HG02678 (cell line): ENCODE results near the gene SLC24A3.

Source experiments
- ATAC-seq: cut with Tn5 transposase; IDR thresholded peaks from one replicate; pipeline ENCODE4 v1.9.1; 2021; ENCODE audit warnings: mild to moderate bottlenecking, moderate library complexity; ENCODE audit not compliant: unreplicated experiment

Gene SLC24A3

DNA sequence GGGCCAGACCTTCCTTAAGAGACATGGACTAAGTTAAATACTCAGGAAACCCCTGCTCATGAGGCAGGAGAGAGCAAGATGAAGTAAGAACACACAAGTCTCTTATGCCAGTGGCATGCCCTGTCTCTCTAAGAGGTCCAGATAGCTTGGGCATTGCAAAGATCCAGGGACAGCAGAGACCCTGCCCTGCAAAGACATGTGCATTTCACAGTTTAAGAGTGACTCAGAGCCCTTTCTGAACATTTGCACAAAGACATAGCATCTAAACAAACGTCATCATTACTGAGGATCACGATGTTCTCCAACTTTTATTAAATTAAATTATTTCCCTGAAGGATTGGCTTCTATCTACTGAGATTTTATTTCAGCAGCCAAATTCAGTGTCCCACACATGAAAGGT is 315.1 kb downstream of the SLC24A3 start:
- ATAC-seq = no peak

DNA sequence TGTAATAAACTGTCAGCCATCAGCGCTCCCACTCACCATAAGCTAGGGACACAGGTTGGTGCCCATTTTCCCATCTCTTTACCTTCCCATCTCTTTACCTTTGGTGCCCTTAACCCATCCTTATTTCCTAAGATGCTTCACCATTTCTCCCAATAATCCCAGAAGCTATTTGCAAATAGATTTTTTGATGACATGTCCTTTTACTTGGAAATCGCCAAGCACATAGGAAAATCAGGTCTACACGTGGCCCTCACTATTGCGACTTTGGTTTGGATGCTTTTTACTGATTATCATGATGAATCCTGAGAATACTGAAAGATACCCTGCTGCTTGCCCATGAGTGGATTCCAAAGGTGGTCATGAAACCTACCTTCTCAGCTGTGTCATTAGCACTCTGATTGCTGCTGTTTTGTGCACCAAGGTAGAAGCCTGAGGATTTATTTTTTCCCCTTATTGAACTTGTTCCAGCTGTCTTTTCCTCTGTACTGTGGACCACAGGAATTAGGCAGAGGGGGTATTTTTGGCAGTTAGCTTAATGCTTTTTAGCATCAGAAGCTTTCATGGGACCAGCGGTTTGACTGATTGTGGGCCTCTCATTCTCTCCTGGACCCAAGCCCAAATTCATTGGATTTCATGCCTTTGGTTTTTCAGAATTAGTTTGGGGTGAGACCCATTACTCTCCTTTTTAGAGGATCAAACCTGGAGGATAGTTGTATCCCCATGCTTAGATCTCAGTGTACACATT is 316.0 kb downstream of the SLC24A3 start:
- no peak for ATAC-seq

DNA sequence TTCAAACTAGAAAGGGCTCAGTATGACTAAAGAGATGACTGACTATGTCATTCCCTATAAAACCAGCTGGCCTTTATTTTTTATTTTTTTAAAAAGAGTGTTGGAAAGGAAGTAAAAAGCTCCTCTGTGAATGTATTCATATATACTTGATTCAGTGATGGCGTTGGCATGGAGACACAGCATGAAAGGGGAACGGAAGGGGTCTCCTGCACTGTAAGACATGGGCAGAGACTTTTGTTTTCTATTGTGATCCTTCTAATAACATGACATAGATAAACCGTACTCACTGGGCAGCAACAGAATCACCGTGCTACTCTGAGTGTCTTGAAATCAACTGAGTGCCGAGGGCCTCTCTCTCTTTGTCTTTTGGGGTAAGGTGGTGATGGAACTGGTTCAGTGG is 317.6 kb downstream of the SLC24A3 start:
- ATAC-seq = no peak

DNA sequence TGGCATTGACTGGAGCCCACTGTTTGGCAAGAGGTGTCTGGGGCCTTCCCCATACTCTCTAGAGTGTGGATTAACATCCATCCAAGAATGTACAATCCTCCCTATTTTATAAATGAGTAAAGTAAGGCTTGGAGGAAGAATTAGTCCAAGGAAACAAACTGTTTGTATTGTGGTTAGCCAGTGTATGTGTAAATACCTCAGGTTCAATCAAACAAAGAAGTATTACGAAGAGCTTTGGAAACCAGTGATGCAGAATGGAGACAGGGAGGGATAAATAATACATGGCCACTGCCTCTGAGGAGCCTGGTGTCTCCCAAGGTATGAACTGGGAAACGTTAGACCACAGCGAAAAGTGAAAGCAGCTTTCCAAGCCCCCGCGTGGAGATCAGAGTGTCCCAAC is 319.0 kb downstream of the SLC24A3 start:
- no peak for ATAC-seq

DNA sequence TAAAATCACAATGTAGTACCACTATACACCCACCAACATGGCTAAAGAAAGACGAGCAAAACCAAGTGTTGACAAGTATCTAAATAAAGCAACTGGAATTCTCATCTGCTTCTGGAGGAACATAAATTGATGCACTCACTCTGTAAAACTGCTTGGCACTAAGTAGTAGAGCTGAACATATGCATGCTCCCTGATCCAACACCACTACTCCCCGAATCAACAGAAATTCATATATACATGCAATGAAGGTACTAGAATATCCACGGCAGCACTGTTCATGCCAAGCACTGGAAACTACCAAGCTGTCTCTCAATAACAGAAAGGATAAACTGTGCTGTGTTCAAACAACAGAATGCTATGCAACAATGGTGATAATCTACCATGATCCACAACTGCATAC is 326.1 kb downstream of the SLC24A3 start:
- ATAC-seq = no peak

DNA sequence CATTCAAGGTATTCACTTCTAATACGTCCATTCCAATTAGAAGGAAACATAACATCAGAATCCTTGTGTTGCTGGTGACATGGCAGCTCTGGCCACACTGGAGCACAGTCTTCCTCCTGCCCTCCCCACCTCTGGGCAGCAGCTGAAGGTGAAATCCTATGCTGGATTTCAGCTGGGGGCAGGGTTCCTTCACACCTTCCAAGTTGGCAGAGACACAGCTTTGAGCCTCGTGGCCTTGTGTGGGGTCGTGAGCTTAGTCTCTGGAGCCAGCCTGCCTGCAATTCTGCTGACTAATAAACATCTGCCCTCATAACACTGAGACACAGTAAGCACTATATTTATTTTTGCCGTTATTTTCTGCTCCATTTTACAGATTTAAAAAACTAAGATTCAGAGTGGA is 326.7 kb downstream of the SLC24A3 start:
- no peak for ATAC-seq

DNA sequence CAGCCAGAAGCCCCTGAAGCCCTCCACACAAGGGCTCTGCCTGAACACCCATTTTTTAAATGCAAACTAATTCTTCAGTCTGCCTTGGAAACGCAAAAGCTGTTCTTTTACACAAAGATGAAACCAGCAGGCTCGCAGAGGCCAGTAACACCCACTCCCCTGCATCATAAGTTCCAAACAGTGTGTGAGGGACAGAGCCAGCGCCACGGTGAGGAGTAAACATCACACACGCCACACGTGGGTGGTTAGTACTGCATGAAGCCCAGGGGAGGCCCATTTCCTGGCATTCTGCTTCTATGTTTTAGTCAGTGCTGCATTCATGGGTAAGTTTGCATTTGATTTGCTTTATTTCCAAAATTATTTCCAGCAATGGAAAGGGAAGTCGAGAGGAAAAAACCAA is 327.9 kb downstream of the SLC24A3 start:
- no peak for ATAC-seq

DNA sequence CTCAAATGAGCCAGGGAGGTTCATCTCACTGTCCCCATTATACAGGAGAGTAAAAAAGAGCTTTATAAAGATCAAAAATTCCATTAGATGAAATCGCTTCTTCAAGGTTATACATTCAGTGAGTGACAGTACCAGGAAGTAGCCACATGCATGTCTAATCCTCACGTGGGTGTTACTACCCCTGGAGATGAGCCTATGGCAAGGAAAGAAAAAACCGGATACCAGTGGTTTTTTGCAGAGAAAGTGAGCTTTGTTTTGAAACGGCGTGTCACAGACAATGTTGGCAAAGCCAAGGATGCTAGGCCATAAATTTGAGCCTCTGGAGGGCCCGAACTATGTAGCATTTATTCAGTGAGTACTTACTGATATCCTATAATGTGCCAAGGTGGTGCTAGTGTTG is 330.7 kb downstream of the SLC24A3 start:
- ATAC-seq = no peak

DNA sequence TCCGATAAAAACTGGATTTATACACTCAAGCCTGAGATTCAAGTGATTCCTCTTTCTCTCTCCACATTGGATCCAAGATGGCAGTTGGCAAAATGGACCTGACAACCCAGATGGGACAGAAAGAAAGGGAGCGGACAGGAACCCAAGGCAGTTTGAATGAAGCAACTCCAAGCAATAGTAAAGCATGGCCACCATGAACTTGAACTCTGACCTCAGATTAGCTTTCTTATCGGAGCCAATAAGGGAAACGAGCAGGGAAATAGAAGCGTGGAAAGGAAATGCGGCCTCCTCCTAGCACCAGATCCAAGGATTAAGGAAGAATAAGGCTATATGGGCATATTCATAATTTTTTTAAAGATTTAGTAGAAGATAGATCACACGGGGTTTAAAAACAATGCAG is 332.2 kb downstream of the SLC24A3 start:
- ATAC-seq = no peak

DNA sequence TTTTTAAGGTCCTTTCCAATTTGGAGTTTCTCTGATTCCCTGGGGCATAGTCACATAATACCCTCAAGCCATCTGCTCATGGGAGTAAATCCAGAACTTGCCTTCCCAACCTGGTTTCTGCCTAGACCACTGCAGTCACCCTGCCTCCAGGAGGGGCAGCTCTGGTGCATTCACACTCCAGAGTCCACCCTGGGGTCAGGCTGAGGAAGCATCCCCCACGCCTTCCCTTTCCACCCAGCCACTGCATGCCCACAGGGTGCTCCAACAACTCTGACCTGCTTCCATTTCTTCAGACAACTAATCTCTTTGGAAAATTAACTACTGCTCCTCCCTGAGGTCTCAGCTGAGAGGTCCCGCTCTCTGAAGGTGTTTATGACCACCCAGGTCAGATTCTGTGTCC is 334.2 kb downstream of the SLC24A3 start:
- ATAC-seq = no peak

DNA sequence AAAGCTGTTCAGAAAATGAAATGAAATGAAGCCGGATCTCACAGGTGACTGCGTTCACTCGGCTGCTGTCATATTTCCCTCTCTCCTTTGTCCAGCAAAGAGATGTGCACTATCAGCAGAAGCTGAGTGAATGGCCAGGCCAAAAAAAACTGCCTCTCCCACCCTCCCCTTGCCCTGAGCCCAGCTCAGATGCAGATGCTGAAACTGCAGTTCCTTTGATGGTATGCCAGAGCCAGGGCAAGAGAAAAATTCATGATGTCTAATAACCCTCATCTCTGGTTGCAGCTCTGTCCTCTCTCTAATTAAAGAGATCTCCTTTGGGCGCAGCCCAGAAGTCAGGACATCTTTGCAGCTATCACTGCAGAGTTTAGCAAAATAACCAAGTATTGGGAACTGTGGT is 335.1 kb downstream of the SLC24A3 start:
- no peak for ATAC-seq

DNA sequence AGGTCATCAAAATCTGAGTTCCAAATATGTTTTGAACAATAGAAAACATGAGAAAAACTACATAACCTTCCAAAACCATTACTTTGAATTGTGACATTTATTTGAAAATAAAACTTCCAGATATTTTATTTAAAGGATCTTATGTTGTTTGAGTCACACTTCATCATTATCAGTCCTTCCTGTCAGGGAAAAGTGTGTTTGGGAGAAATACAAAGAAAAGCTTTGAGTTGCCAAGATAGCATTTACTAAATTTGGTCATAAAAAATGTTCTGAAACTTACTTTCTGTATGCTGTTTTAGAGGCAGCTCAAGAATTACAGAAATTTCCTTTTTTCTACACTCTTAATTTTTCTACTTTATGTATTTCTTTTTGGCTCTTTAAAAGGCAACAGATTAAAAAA is 337.5 kb downstream of the SLC24A3 start:
- no peak for ATAC-seq

DNA sequence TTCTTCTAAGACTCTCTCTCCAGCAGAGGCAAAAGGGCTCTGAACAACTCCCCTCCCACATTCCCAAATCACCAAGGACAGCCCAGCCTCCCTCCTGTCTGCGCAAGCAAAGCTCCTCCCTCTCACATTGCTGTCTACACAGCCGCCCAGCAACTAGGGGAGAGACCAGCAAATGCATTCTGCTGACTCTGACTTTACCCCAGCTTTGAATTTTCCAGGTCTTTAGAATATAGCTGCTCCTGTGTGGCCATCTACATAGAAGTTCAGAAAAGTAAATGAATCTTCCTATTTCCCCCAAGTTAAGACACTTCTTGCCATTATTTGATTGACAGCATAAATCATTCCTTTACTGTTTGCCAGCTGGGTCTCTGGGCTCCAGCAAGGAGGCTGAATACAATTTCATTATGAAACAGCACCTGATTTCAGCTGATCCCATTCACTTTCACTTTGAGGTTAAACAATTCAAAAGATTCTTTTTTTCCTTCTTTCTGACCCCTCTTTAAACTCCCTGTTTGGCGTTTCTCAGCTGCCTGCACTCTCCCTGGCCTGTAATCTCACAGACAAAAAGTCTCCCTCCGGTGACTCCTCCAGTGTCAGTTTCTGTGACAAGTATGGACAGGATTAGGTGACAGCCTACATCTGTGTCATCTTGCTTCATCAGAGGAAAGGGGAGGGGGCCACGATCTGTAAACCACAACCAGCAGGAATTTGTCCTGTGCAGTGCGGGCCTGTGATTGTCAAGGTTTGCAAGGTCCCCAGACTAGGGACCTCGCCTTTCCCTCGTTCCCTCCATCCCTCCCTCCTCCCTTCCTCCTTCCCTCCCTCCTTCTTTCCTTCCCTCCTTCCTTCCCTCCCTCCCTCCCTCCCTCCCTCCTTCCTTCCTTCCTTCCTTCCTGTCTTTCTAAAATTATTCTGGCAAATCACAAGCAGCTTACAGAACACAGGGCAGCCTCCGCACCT is 340.1 kb downstream of the SLC24A3 start:
- no peak for ATAC-seq

DNA sequence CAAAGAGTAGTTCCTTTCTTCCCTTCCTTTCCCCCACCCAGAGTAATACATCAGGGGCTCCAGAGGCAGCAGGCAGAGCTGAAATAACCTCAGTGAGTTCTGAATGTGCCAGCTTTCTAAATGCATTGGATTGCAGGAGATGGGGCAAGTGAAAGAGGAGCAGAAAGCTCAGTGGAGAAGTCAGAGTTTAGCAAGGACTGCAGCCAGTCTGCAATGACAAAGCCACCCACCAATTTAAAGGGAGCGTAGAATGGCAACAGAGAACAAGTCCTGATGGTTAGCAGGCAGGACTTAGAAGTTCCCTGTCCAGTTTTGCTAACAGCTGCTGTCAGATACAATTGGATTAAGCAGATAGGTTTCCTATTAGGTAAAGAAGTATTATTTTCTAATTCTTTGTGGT is 342.2 kb downstream of the SLC24A3 start:
- ATAC-seq = no peak

DNA sequence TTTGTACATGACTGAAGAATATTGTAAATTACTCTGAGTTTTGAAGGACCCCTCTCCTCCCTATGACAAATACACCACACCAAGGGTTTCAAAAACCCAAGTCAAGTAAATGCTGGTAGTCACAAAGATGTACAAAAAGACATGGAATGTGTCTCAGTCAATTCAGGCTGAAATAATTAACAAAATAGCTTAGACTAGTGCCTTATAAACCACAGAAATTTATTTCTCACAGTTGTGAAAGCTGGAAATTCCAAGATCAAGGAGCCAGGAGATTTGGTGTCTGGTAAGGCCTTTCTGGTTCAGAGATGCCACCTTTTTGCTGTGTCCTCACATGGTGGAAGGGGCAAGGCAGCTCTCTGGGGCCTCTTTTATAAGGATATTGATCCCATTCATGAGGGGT is 343.3 kb downstream of the SLC24A3 start:
- no peak for ATAC-seq

DNA sequence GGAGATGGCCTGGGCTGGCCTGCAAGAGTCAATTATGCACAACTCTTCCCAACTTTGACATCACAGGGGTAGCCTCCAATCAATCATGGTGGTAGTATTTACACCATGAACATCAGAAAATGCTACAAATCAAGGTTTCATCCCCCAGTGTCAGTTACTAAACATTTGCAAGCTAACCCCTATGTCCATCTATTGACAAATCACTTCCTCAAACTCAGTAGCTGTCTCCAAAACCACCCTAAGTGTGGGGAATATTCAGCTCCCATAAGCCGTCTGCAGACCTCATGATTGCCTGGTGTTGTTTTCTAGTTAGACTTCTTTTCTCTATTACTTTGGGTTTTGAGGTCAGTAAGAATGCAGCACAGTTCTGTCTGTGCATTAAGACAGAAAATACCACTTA is 344.8 kb downstream of the SLC24A3 start:
- ATAC-seq = no peak

DNA sequence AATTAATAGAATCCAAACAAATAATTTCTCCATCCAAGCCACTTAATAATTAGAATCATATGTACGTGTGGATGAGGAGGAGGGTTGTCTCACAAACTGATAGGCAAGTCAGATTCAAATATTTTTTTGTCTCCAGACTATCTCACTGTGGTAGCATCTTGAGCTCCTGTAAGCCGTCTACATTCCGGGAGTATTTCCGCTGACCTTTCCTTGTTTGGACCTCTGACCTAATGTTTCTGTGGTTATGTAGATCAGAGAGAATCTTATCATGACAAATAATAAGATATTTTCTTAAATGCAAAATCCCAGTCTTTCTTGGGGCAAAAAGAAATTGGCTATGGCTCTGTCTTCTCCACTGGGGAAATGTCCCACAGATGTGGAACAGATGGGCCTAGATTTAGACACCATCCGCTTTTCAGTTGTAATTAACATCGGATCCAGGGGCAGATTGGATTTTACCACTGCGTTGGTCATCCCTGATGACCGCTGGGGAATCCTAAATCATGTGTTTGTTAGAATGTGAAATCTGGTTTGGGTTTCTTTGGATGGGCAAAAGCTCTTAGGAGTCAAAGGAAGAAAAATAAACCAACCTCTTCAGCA is 348.5 kb downstream of the SLC24A3 start:
- ATAC-seq = no peak

DNA sequence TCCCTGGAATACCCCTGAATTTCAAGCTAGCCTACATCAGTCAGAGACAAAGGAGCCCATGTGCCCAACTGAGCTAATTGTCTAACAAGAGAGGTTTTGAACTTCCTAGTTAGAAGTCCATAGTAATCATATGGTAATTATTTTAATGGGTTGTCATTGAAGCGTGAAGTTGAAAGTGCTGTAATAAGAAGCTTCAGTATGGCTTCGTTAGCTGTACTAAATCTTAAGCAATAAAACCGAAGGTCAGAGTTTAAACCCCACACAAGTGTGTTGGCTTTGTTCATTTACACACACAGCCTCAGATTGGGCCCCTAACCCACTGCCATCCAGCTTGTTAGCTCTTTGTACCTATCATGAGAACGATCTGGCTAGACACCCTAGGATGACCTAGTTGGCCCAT is 350.0 kb downstream of the SLC24A3 start:
- ATAC-seq = no peak

DNA sequence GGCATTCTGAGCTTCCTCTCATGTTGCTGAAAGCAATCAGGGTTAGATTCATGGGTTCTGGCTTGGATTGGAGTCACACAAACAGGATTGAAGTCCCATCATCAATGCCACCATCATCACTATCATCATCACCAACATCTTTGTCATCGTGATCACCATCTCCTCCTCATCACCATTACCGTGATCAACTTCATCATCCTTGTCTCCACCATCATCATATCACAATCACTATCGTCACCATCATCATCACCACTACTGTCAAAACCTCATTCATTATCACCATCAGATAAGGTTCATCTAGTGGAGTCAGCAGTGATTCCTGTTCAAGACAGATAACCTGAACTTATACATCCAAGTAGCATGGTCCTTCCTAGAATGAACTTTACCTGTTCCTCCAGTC is 351.8 kb downstream of the SLC24A3 start:
- no peak for ATAC-seq

DNA sequence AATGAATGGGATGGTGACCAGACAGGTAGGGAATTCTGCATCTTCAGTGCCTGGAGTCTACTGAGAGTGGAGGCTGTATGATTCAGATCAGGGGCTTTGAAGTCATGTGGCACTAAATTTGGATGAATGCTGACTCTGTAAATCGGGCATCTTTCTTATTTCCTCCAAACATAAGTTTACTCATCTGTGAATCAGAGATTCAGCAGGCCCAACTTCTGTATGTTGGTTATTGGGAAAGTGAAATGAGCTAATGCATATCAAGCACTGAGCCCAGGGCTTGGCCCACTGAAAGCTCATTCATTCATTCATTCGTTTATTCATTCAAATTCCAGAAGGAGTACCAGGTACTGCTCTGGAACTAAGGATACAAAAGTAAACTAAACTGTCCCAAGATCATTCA is 353.3 kb downstream of the SLC24A3 start:
- no peak for ATAC-seq

DNA sequence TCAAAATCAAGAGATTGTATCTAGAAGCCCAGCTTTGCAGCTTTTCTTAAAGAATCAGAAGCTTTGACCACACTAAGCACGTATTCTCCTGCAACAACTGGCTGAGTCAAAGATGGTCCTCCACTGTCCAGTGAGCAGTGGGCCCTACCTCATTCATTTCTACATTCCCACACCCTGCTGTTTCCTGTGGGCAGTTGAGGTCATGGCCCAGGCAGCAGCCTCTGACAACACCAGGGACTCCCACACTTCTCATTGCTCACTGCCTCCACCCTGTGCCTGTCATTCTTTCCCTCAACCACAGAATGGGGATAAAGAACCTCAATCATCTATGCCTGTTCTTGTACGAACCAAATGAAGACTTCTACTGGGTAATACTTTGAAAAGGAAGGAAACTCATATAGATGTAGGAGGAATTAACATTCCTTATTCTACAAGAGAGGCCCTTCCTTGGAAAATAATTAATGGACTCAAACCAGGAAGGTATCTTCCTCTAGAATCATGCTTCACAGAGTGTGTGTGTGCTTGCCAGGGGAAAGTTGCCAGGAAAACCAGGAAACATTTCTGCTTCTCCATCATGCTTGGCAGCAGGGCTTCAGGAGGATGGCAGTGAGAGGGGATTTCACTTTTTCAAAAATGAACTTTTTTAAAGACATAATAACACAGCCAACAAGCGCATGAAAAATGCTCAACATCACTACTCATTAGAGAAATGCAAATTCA is 353.9 kb downstream of the SLC24A3 start:
- no peak for ATAC-seq
